Sciatic nerve (tissue), 2 donors: Measurements from ENCODE around the gene MXRA8. TPM values are rescaled to one million over a fixed set of nuclear protein-coding genes. Genes with fewer than 3 reads are reported as not detected.

Source experiments
- ATAC-seq: fragments of 200-7000 bp; cut with Tn5 transposase; one replicate; pipeline ENCODE4 v1.9.1; 2020; ENCODE audit warnings: mild to moderate bottlenecking, moderate library complexity
- DNase-seq: peaks from one replicate; pipeline ENCODE4 v3.0.0-alpha.2; 2020; ENCODE audit warnings: low spot score
- intact Hi-C: fragments of 100-400 bp; cut with DNase I; formaldehyde crosslinking; loops from one replicate; pipeline ENCODE4 v1.14.2; 2022
- total RNA-seq: library from RNA; stranded (reverse); fragmentation: NEBNext Ultra II Directional; extraction: Animal tissue kit (Norgen Biotek cat#: 25700); gene quantifications from one replicate; pipeline ENCODE4 v1.2.1, GENCODE V29; 2021
- donor health status: DM: no; HTN: no; CAD: no.
- donor health status: DM: no; HTN: no; CAD: no.

MXRA8 gene
- total RNA-seq, 1 donor from 2014 or later: 262 TPM

DNA sequence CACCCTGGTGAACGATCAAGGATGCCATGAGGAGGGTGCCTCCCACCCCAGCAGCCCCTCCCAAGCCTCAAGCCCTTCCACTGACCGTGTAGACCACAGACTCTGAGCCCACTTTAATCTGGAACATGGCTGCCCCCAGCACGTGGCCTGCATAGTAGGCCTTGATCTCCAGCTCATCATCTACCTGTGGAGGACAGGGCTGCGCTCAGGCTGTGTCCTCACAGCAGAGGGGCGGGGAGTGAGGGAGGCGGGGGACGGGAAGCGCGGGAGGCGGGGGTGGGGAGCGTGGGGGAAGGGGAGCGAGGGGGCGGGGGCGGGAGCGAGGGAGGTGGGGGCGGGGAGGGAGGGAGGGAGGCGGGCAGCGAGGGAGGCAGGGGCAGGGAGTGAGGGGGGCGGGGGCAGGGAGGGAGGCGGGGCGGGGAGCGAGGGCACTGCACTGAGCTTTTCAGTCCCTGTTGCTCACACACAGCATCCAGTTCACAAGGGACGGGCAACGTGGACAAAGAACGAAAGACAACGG is 42.9 kb downstream of the MXRA8 start:
- ATAC-seq: no peak
- intact Hi-C loops: no loop called here
- DNase-seq: no peak

DNA sequence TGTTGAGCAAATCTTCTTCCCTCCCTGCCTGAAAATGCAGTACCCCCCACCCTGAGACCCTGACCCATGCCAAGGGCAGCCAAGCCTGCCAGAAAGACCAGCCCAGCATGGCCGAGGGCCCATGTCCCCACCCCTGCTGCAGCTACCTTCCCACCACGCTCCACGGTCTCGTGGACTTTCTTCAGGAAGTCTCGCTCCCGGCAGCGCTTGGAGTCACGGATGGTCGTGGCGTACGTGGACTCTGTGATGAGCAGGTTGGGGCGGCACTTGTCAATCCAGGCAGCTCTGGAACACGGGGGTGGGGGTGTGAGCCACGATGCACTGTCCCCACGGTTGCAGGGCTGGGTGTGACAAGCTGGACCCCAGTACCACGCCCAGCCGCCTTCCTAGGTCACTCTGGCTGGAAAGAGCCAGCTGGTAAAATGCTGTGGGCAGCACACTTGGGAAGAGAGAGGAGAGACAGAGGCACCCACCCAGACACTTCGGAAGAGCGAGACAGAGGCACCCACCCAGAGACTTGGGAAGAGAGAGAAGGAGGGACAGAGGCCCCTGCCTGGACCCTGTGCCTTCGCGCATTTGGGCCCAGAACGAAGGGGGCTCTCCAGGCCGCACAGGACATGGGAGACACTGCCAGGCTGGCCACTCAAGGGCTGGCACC is 43.5 kb downstream of the MXRA8 start:
- intact Hi-C loops: no loop called here
- DNase-seq: no peak
- ATAC-seq: no peak

DNA sequence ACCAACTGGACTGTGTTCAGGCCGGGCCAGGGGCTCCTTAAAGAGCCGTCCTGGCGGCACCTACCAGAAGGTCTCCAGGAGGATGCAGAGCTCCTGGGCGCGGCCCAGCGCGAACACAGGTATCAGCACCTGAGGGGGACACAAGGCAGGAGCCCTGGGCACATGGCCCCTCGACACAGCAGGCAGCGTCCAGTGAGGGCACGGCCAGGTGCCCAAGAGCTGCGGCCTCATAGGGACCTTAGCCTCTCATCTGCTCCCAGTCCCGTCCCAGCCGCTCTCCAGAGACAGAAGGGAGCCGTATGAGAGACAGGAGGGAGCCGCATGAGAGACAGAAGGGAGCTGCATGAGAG is 44.1 kb downstream of the MXRA8 start:
- intact Hi-C loops: no loop called here
- DNase-seq: no peak
- ATAC-seq: no peak

DNA sequence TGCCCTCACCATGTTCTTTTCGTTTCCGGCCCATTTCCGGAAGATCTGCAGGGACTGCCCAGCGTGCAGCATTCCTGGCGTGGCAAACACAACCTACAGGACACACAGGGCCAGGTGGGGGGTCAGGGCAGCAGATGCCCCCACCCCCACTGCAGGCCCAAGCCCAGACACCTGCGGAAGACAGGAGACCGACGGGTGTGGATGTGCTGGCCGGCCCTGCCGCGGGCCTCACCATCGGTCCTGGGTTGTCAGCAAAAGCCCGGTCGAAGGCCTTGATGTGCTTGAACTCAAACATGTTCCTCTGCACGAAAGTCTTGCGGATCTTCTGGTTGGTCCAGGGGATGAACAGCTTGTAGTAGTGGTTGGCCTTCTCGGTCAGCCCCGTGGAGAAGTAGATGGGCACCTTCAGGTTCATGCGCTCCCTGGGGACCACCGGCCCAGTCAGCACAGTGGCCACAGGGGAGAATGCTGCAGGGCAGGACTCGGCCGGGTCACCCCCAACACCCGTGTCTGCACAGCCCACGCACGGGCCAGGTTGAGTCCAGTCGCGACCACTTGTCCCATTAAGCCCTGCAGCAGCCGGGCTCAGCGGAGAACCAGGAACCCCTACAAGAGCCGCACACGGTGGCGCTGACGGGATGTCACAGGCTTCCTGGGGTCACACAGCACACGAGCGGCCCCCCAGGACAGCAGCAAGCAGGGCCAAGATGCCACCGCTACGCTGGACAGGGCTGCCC is 44.7 kb downstream of the MXRA8 start:
- intact Hi-C loops: no loop called here

DNA sequence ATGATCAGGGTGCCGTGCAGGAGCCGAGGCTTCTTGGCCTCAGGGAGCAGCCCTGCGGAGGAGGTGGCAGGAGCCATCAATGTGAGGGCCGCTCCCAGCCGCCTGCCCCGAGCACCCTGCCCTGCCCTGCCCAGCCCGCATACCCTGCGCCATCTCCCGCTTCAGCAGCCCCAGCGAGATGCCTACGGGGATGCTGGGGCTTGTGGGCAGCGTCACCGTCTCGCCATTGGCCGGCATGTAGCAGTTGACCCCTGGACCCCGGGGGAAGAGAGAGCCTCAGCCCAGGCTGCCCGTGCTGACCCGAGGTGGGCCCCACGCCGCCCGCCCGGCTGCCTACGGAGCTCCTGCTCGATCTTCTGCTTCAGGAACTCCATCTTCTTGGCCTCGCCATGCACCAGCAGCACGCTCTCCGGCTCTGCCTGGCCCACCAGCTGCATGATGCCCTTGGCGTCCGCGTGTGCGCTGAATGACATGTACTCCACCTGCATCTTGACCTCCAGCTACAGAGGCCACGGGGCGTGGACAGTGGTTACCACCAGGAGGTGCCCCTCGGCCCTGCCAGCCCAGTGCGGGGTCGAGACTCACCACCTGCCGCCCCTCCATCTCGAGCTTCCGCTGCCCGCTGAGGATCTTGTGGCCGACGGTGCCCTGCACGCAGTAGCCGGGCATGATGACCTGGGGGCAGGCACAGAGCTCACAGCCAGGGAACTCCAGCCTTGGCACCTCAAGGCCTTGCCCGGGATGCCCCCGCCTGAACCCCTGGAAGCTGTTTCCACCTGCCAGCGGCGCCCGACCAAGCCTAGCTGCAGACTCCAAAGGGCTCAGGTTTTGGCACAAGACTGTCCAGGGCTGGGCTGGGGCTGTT is 45.7 kb downstream of the MXRA8 start:
- intact Hi-C loops: no loop called here
- no peak for ATAC-seq

More for the DNA sequence above, 44.7 kb downstream of the MXRA8 start:
- DNase-seq (no peak), ATAC-seq (no peak)

DNA sequence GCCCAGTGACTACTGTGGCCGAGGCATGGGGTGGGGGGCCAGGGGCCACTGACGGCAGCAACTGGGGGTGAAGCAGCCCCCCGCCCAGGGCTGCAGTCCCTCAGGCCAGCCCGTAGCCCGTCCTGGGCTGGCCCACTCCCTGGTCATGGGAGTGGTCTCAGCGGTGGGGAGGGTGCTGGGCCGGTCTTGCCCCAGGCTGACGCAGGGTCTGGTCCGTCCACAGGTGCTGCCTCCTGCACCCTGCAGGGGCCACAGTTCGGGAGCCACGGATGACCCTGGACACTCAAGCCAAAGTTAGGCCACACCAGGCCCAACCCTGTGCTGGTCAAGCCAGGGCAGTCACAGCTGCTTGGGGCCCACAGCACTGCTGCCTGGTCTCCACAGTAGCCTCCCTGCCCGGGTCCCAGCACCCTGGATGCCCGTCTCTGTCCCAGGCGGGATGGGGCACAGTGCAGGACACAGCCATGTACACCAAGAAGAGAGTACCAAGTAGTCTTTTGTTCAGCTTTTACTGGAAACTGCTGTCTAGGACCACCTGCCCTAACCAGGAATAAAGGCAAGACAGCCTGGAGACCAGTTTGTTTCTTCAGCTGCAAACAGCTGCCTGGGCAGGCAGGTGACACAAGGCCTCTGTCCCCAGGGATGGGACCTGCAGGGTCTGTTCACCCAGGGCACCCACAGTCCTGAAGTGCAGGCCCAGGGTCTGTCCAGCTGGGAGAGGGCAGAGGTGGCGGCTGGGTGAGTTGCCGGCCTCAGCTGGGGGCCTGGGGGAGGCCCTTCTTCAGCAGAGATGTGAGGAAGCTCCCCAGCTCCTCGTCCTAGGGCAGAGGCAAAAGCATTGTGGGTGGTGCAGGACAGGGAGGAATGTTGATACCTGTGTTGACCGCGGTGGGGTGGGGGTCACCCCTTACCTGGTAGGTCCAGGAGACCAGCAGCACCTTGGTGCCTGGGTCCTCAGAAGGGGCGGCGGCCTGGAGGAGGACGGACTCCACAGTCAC is 46.9 kb downstream of the MXRA8 start:
- ATAC-seq (no peak), DNase-seq (no peak)
- intact Hi-C loops: no loop called here

More for the DNA sequence above, 45.7 kb downstream of the MXRA8 start:
- no peak for DNase-seq

DNA sequence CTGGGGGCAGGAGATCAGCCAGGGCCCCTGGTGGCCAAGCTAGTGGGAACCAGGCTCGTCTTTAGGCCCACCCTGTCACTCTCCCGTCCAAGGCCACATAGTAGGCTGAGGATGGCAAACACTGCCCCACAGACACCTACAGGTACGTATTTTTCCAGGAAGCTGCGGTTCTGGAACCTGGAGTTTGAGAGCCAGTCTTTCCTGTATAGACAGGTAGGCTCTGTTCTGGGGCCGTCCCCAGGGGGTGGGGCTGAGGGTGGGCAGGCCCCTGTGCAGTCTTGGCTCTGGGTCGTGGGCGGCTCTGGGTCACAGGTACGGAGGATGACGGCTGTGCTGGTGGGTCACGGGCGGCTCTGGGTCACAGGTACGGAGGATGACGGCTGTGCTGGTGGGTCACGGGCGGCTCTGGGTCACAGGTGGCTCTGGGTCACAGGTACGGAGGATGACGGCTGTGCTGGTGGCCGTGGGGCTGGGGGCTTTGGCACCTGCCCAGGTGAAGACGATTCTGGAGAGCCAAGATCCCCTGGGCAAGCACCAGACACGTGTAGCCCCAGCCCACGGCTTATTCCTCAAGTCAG is 47.8 kb downstream of the MXRA8 start:
- ATAC-seq (no peak), DNase-seq (no peak)
- intact Hi-C loops: no loop called here

DNA sequence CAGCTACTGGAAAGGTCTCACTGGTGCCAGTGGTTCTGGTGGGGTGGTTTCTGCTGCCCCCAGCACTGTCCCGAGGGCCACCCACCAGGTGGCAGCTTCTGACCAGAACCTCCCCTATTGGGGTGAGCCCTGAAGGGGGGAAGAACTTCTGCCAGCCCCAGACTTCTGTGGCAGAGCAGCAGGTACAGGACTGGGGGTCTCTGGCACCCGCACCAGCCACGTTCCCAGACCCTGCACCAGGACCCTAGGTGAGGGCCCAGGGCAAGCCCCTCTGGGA is 48.3 kb downstream of the MXRA8 start:
- intact Hi-C loops: no loop called here
- DNase-seq (no peak), ATAC-seq (no peak)

DNA sequence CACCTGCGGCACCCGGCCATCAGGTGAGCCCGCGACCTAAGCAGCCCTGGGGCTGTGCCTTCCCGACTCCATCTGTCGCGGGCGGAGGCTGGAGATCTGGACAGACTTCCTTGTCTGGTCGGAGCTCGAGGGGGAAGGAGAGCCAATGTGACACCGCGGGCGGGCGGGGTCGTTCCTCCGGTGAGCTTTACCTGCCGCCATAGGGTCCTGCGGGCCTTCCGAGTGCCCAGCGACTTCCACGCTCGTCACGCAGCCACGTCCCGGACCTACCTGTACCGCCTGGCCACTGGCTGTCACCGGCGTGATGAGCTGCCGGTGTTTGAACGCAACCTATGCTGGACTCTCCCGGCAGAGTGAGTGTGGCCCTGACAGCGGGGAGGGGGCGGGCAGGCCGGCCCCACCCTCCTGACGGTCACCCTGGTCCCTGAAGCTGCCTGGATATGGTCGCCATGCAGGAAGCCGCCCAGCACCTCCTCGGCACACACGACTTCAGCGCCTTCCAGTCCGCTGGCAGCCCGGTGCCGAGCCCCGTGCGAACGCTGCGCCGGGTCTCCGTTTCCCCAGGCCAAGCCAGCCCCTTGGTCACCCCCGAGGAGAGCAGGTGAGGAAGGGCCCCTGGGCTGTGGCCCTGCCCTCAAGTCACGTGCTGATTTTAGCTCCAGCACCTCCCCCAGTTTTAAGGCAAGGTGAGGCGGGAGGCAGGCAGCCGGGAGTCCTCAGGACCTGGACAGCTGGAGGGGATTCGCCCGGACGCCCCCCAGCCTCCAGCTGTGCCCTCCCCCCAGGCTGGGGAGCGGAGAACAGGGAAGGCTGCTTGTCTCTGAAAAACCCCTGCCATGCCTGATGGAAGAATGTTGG is 48.9 kb downstream of the MXRA8 start:
- ATAC-seq: no peak
- no peak for DNase-seq
- intact Hi-C loops: no loop called here

DNA sequence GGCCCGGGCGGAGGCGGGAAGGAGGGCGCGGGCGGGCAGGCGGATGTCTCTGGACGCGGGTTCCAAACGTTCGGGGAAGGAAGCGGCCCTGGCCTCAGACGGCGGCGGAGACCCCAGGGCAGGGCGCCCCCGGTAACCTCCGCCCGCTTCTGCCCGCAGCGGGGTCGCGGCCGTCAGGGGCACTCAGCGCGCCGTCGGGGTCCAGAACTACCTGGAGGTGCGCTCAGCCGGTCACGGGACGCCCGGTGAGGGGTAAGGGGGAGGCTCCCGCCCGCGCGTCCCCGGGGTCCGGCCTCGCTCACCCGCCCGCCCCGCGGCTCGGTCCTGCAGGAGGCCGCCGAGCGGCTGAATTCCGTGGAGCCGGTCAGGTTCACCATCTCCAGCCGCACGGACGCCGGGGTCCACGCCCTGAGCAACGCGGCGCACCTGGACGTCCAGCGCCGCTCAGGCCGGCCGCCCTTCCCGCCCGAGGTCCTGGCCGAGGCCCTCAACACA is 49.6 kb downstream of the MXRA8 start:
- DNase-seq: no peak
- no peak for ATAC-seq
- intact Hi-C loops: no loop called here

DNA sequence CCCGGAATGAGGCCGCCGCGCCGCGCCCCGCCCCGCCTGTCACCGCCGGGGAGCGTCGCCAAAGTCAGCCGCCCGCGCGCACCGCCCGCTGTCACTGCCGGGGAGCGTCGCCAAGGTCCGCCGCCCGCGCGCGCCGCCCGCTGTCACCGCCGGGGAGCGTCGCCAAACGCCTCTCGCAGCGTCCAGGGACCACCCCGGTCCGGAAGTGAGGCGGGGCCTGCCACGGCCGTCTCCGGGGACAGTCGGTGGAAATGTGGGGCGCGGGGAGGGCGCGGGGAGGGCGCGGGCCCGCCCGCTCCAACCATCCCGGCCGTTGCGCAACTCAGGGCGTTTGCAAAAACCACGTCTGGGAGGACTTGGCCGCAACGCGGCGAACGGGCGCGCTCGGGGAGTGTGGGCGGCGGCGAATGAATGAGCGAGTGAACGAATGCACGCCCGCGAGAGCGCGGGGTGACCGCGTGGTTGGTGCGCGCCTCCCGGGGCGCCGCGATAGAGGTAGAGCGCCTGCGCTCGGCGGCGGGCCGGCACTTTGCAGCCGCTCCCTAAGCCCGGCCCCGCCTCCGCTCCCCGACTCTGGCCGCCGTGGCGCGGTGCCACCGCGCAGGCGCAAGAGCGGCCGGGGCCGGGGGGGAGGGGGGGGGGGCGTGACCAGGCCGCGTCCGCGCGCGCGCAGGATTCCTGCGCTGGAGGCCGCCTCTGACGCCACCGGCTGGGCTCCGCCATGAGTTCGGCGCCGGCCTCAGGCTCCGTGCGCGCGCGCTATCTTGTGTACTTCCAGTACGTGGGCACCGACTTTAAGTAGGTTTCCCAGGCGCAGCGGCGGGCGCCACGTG is 50.2 kb downstream of the MXRA8 start, which contains the start of the genes ACAP3 and PUSL1:
TSS of gene ACAP3 (minus strand) at position 8 of the 833 bp plus-strand sequence. CDS start 115 bp downstream, outside the sequence.
TSS of gene PUSL1 (plus strand) at position 675 of the 833 bp plus-strand sequence. CDS start at position 722, 47 bp downstream.
- ATAC-seq (peak; percentile 73), DNase-seq (peak; percentile 96)
- intact Hi-C loops: no loop called here

DNA sequence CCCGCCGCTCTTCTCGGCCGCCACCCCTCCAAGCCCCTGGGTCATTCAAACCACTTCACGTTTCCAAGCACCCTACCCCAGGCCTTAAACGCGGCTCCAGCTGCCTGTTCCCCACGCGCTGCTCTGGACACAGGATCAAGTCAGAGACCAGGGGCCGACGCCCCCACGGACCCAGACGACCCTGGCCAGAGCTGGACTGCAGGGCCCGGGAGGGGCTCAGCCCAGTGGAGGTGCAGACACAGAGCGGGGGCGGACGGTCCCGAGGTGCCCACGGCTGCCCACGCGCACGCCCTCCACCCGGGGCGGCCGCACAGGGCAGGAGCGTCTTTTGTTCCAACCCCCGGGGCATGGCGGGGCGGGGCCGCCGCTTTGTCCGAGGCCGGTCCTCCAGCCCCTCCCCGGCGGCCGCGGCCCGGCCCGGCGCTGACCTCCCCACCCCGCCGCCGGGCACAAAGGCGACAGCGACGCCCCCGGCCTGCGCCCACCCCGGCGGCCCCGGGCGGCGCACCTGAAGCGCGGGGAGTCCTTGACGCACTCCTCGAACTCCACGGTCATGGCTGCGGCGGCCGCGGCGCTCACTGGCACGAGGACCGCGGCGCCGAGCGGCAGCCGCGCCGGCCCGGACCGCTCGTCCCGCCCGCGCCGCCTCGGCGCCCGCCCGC is 51.0 kb downstream of the MXRA8 start:
- intact Hi-C loops: no loop called here
- DNase-seq (no peak), ATAC-seq (no peak)

DNA sequence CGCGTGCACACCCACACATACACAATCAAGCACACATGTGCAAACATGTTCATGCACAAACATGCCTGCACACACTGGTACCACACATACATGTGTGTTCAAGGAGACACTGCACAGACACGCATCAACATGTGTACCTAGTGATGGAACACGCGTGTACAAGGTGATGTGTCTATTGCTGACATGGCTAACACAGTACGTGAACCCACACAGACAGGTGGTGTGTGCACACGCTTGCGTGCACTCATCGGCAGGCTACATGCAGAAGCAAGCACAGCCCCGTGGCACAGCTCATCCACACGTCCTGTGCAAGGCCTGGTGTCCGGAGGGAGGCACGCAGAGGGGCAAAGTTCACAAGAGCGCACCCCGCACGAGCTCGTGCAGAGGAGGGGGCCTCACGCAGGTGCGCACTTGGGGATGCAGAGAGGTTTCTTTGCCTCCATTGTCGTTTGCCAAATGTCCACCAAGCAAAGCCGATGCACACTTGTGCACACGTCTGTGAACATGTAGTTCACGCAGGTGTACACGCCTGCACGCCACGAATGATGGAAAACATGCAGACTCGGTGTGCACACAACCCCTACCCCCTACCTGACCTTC is 51.6 kb downstream of the MXRA8 start:
- DNase-seq (no peak), ATAC-seq (no peak)
- intact Hi-C loops: no loop called here

DNA sequence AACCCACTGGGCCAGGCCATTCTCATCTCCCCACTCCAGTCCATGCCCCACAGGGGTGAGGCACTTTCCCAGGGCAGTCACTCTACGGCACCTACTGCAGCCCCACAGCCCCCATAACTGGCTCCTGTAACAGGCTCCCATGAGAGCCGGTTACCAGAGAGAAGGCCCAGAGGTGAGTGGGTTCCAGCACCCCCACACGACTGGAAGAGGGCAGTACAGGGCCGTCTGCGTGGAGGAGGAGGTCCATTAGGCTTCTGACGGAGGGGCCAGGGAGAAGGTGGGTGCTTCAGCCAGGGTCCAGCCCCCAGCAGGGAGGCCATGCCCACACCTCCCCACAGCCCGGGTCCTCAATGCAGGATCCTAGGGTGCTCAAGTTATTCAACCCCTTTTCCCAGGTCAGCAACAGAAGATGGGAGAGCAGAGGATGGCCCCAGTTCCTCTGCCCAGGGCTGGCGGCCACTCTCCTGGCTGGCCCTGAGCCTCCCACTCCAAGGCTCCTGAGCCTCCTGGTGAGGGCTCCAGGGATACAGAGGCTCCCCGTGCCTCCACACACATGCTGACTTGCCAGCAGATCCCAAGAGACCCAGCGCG is 52.2 kb downstream of the MXRA8 start:
- intact Hi-C loops: no loop called here
- ATAC-seq (no peak), DNase-seq (no peak)
